VCaP (cell line): ENCODE results near the gene ARHGEF6.

Experiments
- H3K27ac ChIP-seq: fragments of 450-650 bp; 2 replicates; pipeline ENCODE4 v1.5.1; 2017
- TF ChIP-seq, protein P1 (sequence below): fragments of 450-650 bp; conservative IDR thresholded peaks from 2 replicates; pipeline ENCODE4 v1.5.1; 2017; ENCODE audit warnings: mild to moderate bottlenecking, moderate library complexity

ARHGEF6 gene

DNA sequence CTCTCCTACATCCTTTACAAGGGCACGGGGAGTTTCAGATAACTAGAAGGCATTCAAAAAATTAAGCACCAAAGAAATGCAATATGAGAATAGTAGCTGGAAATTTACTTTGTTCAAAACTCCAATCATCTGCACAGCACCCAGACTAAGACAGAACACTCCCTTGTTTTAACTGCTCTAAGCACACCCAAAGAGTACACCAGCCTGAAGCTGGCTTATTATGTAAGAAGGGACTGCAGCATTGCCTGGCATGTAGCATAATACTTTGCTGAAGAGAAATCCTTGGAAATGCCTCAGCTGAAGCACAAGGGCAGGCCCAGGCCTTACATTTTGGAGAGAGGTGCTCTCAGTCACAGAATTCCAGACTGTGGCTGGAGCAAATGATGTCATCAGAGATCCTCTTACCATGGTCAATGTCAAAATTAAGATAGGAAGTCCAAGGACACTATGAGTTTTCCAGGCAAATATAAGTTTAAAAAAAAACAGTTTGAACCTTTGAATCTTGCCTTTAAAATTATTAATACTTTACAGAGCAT is 14.8 kb downstream of the ARHGEF6 start:
- TF ChIP-seq, protein P1, sequence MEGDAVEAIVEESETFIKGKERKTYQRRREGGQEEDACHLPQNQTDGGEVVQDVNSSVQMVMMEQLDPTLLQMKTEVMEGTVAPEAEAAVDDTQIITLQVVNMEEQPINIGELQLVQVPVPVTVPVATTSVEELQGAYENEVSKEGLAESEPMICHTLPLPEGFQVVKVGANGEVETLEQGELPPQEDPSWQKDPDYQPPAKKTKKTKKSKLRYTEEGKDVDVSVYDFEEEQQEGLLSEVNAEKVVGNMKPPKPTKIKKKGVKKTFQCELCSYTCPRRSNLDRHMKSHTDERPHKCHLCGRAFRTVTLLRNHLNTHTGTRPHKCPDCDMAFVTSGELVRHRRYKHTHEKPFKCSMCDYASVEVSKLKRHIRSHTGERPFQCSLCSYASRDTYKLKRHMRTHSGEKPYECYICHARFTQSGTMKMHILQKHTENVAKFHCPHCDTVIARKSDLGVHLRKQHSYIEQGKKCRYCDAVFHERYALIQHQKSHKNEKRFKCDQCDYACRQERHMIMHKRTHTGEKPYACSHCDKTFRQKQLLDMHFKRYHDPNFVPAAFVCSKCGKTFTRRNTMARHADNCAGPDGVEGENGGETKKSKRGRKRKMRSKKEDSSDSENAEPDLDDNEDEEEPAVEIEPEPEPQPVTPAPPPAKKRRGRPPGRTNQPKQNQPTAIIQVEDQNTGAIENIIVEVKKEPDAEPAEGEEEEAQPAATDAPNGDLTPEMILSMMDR, result no peak

DNA sequence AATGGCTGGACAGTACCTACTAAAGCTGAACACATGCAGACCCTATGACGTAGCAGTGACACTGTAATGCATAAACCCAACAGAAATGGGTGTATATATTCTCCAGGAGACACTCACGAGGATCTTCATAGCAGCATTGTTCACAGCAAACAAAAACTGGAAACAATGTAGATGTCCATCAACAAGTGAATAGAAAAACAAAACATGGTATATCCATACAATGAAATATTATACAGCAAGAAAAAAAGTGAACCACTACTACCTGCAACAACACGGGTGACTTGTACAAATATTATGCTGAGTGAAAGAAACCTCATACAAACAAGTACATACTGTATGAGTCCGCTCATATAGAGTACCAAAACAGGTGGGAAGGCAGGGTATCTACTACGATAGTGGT is 16.5 kb downstream of the ARHGEF6 start:
- TF ChIP-seq, protein P1, result no peak
- no peak overlapping the region for H3K27ac ChIP-seq

More for the DNA sequence above, 14.8 kb downstream of the ARHGEF6 start:
- H3K27ac ChIP-seq, result no peak overlapping the region

DNA sequence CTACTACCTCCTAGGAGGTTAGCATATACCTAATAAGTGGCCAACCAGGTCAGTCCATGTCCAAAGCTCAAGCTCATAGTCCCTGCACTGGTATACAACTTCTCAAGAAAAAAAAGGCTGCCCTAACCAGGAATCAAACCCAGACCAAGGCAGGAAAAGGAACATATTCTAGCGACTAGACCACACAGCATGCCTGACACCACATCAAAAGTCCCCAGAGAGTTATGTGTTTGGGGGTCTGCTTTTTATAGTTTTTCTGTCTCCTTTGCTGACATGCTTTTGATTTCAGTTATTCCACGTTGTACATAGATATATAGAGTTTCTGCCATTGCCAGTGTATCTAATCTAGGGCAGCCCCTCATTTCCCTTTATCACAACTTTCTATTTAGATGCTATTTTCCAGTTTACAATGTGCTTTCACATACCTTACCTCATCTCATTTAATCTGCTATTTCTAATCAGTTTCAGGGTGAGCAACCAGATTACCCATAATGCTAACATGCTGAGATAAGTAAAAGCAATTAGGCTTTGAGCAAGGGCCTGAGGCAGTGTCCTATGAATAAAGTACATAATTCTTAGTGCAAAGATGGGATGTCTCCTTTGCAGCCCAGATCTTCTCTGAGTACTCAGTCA is 17.8 kb downstream of the ARHGEF6 start:
- no peak overlapping the region for H3K27ac ChIP-seq
- TF ChIP-seq, protein P1, result no peak

DNA sequence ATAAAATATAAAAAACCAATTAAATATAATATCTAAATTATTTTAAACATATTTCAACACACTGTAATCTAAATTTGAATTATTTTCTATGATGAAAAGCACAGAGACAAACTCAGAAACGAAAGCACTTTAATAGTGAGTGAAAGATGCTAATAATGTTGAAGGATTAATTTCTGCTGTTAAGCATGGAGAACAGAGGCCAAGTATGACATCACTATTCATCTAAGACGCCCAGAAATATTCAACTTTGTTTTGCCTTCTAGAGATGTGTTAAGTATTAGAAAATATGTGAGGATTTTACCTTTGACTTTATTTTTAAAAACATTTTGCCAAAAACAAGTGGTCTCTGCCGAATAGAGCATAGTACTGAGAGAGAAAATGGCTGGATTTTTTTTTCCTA is 19.3 kb downstream of the ARHGEF6 start:
- H3K27ac ChIP-seq, result no peak overlapping the region
- TF ChIP-seq, protein P1, result no peak

DNA sequence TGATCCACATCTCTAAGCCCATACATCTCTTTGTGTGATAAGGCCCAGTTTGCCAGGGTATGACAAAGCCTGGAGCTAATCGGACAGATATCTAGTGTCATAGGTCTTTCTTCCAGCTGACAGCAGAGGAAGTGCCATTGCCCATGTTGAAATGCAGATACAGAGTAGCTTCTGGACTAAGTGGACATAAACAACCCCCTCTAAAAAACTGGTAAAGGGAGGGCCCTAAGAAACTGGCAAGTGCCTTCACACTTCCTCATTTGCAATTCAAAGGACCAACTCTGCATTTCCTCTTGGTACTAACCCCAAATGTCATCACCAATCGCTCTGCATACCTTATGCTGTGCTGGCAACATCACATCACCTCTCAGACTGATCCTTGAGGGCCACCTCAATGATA is 20.8 kb downstream of the ARHGEF6 start:
- TF ChIP-seq, protein P1, result no peak
- H3K27ac ChIP-seq, result no peak overlapping the region

DNA sequence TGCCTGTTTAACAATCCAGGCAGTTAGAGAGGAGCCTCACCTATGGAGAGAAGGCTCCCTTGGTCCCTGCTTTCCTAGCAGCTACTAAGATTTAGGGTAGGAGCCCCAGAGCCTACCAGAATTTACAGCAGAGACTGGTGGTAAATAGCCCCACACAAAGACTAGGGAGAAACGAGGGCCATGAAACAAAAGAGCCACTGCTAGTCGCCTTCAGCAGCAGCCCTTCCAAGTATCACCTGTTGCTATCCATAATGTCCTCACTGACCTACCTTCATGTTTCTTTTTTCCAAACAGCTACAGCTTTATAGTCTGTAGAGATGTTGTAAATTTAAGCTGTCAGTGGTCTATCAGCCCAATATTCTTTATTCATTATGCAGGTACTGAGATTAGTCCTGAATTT is 25.3 kb downstream of the ARHGEF6 start:
- TF ChIP-seq, protein P1, result no peak
- no peak overlapping the region for H3K27ac ChIP-seq

DNA sequence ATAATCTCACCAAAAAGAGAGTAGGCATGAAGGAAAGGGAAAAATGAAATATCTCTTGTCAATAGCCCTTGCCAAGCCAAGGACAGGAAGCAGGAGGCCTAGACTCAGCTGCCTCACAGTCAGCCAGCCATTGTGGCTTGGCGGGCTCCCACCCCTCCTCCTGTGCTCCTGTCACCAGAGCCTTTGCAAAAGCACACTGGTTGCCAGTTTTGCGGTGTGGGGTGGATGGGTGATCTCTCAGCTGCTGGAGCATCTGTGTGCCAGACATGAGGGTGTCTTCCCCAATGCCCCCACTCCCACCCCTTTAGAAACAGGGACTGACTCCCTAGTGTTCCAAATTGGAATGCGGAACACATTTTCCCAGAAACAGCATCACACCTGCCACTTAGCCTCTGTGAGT is 26.1 kb downstream of the ARHGEF6 start:
- H3K27ac ChIP-seq, result no peak overlapping the region
- TF ChIP-seq, protein P1, result no peak
